ENCODE results near the gene MED7.

Gene MED7

DNA sequence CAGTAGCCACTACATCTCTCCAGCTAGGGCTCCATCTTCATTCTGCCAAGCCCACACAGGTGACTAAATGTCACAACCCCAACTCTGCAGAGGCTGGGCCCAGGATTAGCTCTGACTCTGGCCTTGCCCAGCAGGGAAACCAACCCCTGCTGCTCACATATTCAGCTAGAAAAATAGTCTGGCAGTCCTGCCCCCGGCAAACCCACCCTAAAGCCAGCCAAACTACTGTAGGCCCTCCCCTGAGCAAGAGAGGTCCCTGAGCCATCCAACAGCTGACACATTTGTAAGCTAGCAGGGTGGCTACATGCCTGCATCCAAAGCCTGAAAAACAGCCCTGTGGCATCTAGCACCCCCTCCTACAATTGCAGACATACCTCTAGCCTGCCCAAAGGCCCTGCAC, 22.6 kb downstream of the MED7 start:
- H3K4me1 ChIP-seq (ENCODE audit: insufficient read depth, poor library complexity, severe bottlenecking) = no peaks in the 10 kb centered on the region
- TF ChIP-seq, protein P1, sequence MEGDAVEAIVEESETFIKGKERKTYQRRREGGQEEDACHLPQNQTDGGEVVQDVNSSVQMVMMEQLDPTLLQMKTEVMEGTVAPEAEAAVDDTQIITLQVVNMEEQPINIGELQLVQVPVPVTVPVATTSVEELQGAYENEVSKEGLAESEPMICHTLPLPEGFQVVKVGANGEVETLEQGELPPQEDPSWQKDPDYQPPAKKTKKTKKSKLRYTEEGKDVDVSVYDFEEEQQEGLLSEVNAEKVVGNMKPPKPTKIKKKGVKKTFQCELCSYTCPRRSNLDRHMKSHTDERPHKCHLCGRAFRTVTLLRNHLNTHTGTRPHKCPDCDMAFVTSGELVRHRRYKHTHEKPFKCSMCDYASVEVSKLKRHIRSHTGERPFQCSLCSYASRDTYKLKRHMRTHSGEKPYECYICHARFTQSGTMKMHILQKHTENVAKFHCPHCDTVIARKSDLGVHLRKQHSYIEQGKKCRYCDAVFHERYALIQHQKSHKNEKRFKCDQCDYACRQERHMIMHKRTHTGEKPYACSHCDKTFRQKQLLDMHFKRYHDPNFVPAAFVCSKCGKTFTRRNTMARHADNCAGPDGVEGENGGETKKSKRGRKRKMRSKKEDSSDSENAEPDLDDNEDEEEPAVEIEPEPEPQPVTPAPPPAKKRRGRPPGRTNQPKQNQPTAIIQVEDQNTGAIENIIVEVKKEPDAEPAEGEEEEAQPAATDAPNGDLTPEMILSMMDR (IDR thresholded peaks at IDR 0.05; ENCODE audit: poor library complexity, severe bottlenecking) = no peak
- H3K4me3 ChIP-seq (ENCODE audit: severe bottlenecking) = no peak overlapping the region
- H3K9me3 ChIP-seq (ENCODE audit: severe bottlenecking) = peaks cover 5% of the 10 kb centered on the region
- no peaks in the 10 kb centered on the region for H3K36me3 ChIP-seq (ENCODE audit: low read depth)
- H3K27ac ChIP-seq (ENCODE audit: poor library complexity, severe bottlenecking) = no peak overlapping the region
- ATAC-seq (ENCODE audit: low read depth) = no peak
- no peak for DNase-seq (ENCODE audit: low spot score)
- no peaks in the 10 kb centered on the region for H3K27me3 ChIP-seq (ENCODE audit: insufficient read depth, poor library complexity, severe bottlenecking)

DNA sequence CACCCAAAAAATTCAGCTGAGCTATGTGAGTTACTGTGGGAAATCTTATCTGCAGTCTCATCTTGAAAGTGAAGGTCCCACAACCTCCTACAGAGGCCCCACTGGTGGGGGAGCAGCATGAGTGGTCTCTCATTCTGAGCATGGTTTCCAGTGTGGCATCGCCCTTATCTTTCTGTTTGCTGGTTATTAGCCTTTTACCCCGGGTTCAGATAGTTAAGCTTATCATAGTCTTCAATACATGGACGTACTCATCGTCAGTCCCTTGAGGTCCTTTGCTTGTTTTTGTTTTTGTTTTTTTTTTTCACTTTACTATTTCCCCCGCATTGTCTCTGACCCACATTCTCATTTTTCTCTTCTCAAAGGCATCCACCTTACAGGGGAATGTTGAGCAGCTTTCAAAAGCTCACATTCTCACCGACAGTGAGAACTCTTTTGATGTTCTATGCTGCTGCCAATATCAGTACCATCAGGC, 26.1 kb downstream of the MED7 start:
- no peaks in the 10 kb centered on the region for H3K36me3 ChIP-seq (ENCODE audit: low read depth)
- no peak overlapping the region for H3K4me3 ChIP-seq (ENCODE audit: severe bottlenecking)
- H3K27me3 ChIP-seq (ENCODE audit: insufficient read depth, poor library complexity, severe bottlenecking) = no peaks in the 10 kb centered on the region
- no peaks in the 10 kb centered on the region for H3K4me1 ChIP-seq (ENCODE audit: insufficient read depth, poor library complexity, severe bottlenecking)
- no peak overlapping the region for H3K27ac ChIP-seq (ENCODE audit: poor library complexity, severe bottlenecking)
- ATAC-seq (ENCODE audit: low read depth) (no peak), DNase-seq (ENCODE audit: low spot score) (no peak)
- peaks cover 5% of the 10 kb centered on the region for H3K9me3 ChIP-seq (ENCODE audit: severe bottlenecking)
- TF ChIP-seq, protein P1 (IDR thresholded peaks at IDR 0.05; ENCODE audit: poor library complexity, severe bottlenecking) = no peak

DNA sequence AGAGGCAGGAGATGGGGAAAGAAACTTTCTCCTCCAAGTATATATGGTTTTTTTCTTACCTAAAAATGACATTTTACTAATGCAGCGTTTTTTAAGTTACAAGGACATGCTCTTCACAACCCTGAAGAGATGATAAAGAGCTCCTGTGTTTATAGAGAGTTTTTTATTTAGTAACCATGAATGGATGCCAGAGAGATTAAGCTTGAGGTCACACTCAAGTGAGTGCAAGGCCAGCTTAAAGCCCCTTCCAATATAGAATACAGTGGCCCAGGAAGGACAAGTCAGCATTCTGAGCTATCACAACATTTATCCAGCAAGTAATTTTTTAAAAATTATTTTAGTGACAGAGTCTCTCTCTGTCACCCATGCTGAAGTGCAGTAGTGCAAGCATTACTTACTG, 27.2 kb downstream of the MED7 start:
- ATAC-seq (ENCODE audit: low read depth) (no peak), DNase-seq (ENCODE audit: low spot score) (no peak)
- no peaks in the 10 kb centered on the region for H3K36me3 ChIP-seq (ENCODE audit: low read depth)
- TF ChIP-seq, protein P1 (IDR thresholded peaks at IDR 0.05; ENCODE audit: poor library complexity, severe bottlenecking) = no peak
- no peaks in the 10 kb centered on the region for H3K9me3 ChIP-seq (ENCODE audit: severe bottlenecking)
- H3K4me1 ChIP-seq (ENCODE audit: insufficient read depth, poor library complexity, severe bottlenecking) = no peaks in the 10 kb centered on the region
- H3K27me3 ChIP-seq (ENCODE audit: insufficient read depth, poor library complexity, severe bottlenecking) = no peaks in the 10 kb centered on the region
- H3K4me3 ChIP-seq (ENCODE audit: severe bottlenecking) = no peak overlapping the region
- no peak overlapping the region for H3K27ac ChIP-seq (ENCODE audit: poor library complexity, severe bottlenecking)

DNA sequence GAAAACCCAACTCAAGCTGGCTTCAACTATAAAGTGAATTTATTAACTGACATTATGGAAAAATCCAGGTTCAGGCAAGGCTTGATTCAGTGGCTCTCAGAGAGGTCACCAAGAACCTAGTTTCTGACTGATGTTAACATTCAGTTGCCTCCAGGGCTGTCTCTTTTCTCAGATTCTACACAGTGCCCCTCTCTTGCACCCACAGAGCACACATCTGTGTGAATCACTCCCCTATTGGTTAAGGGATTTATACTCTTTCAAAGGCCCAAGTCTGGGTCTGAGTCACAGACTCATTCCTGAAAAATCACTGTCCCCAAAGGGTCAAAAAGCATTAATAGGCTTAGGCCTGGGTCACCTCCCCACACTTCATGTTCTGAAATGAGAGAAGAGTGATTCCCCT, 27.7 kb downstream of the MED7 start:
- H3K9me3 ChIP-seq (ENCODE audit: severe bottlenecking) = no peaks in the 10 kb centered on the region
- no peak overlapping the region for H3K4me3 ChIP-seq (ENCODE audit: severe bottlenecking)
- DNase-seq (ENCODE audit: low spot score) (no peak), ATAC-seq (ENCODE audit: low read depth) (no peak)
- H3K36me3 ChIP-seq (ENCODE audit: low read depth) = no peaks in the 10 kb centered on the region
- no peaks in the 10 kb centered on the region for H3K4me1 ChIP-seq (ENCODE audit: insufficient read depth, poor library complexity, severe bottlenecking)
- H3K27ac ChIP-seq (ENCODE audit: poor library complexity, severe bottlenecking) = no peak overlapping the region
- no peaks in the 10 kb centered on the region for H3K27me3 ChIP-seq (ENCODE audit: insufficient read depth, poor library complexity, severe bottlenecking)
- TF ChIP-seq, protein P1 (IDR thresholded peaks at IDR 0.05; ENCODE audit: poor library complexity, severe bottlenecking) = no peak

DNA sequence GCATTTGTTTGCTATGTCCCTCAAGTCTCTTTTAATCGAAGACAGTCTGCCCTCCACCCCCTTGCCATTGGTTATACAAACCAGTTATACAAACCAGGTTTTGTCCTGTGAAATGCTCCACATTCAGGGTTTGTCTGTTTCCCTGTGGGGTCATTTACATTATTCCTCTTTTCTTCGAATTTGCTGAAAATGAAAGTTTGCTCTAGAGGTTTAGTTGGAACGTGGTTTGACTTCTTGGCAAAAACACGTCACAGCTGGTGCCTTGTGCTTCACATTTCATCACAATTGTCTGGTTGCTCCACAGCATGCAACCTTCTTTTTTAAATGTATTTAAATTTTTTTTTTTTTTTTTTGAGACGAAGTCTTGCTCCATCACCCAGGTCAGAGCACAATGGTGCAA, 29.7 kb downstream of the MED7 start:
- DNase-seq (ENCODE audit: low spot score) = no peak
- Histone ChIP-seq H3K4me1 (ENCODE audit: insufficient read depth, poor library complexity, severe bottlenecking) (no peaks in the 10 kb centered on the region), H3K27me3 (ENCODE audit: insufficient read depth, poor library complexity, severe bottlenecking) (no peaks in the 10 kb centered on the region), H3K4me3 (ENCODE audit: severe bottlenecking) (no peak overlapping the region), H3K36me3 (ENCODE audit: low read depth) (no peaks in the 10 kb centered on the region), H3K27ac (ENCODE audit: poor library complexity, severe bottlenecking) (no peak overlapping the region), H3K9me3 (ENCODE audit: severe bottlenecking) (no peaks in the 10 kb centered on the region)
- TF ChIP-seq, protein P1 (IDR thresholded peaks at IDR 0.05; ENCODE audit: poor library complexity, severe bottlenecking) = no peak
- no peak for ATAC-seq (ENCODE audit: low read depth)

Measured in RWPE2 (cell line).